ENCODE measurements around the gene PDE2A.
"Not testable (repeated sequence)": the region's sequence is repeated elsewhere in the genome, so short reads cannot be mapped to it uniquely, and the experiment has no call there.

Gene PDE2A

DNA sequence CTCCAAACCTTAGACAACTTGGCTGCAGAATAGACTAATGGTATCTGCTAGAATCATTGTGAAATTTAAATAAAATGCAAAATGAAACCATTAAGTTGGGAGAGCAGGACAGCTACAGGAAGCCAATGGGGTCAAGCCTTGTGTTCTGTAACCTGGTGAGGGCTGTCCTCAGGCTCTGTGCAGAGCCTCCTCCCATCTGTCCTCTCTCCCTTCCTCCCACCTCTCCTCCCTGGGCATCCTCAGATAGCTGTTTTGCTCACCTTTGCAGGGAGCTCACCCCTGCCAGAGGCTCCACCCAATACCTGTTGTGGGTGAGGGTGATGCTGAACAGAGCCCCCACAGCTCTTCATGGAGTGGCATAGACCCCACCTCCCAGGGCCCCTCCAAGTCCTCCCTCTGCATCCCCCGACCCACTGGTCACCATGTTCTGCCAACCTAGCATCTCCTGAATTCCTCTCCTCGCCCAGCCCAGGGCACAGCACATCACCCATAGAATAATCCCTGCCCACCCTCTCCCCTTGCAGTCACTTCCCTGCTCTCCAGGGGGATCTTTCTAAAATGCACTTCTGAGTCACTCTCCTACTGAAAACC, 100.3 kb downstream of the PDE2A start:
- no peak for DNase-seq

DNA sequence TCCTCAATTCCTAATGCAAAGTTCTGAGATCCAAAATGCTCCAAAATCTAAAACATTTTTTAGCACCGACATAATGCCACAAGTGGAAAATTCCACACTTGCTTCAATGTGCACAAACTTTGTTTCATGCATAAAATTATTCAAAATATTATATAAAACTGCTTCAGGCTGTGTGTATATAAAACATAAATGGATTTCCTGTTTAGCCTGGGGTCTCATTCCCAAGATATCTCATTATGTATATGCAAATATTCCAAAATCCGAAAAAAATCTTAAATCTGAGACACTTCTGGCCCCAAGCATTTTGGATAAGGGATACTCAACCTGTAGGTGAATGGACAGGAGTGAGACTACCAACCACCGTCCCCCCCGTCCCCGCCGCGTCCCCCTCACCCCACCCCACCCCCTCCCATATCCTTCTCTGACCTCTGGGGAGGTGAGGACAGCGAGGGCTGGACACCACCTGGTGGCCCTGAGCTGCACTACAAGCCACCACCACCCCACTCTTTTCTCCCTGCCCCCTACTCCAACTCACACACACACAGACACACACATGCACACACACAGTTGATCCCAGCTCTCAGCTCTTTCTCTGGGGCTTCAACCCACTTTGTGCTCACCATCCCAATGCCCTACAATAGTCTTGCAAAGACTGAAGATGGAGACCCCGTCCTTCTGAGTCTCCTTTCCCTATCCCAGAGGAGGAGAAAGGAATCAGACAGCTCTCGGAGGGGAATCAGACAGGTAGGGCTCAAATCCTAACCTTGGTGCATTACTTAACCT, 101.0 kb downstream of the PDE2A start:
- peak; percentile 29 to 42 for DNase-seq

DNA sequence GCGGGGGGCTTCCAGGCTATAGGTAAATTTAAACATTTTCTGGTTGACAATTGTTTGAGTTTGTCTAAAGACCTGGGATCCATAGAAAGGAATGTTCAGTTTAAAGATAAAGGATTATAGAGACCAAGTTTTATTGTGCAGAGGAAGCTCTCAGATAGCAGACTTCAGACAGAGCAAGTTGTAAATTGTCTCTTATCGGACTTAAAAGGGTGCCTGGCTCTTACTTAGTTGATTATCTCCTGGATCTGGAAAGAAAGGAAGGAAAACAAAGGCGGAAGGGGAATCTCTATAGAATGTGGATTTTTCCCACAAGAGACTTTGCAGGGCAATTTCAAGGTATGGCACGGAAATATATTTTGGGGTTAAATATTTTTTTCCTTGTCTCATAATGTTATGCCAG, 101.7 kb downstream of the PDE2A start:
- DNase-seq: not testable (repeated sequence)

DNA sequence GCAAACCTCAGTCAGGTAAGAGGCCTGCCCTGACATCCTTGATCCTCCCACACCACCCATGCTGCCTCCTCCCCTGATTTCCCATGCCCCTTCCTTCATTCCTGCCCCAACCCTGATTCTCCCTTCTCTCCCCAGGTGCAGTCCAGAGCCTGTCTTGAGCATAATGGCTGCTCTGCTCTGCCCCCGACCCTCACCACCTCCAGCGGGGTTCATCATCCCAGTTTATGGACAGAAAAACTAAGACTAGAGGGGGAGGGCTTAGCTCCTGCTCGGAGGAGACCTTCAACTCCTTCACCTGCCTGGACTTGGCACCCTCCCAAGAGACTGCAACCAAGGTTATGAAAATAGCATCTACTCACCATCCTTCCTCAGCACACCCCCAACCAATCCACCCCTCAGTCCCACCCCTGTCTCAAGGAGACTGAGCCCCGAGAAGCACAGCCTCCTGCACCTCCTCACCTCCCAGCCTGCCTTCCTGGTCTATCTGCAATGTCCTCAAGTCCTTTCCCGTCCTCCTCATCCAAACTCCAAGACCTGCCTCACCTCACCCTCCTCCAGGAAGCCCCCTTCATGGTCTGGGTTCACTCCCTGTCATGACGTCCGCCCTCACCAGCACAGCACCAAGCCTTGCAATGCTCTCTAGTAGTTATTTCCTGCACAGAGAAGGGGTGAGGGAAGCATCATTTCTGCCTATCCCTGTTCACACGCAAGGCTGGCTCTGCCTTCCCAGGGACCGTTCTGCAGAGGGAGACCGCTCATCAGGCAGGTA, 103.1 kb downstream of the PDE2A start:
- no peak for DNase-seq

DNA sequence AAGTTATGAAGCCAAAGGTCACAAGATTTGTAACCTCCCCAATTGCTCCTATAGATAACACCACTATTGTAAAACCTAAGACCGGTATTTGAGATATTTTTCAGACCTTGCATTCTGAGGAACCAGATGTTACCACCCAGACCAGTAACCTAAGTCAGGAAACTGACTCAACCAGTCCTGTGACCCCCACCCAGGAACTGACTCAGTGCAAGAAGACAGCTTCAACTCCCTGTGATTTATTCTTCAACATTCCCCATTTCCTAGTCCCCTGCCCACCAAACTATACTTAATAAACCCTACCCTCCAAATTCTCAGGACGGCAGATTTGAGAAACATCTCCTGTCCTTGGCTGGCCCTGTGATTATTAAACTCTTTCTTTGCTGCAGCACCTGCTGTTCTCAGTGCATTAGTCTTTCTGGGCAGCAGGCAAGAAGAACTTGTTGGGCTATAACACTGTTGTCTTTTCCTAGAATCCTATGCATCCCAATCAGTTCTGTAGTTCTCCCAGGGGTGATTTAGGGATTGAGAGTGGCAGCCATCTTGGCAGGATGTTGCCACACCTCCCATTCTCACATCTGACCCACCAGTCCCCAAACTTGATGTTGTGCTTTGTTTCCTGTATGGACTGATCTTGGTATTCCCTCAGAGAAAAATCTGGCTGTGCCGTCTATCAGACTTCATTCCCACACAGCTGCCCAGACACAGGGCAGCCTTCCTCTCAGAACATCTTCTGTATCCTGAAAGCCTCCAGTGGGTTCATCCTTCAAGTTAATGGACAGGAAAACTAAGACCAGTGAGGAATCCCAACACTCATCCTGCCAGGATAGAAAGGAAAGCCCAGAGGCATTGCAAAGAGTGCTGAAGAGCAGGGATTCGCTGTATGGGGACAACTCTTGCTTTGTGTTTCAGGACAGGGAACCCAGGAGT, 104.0 kb downstream of the PDE2A start:
- peak in 1 of 2 donors; percentile 38 for DNase-seq

DNA sequence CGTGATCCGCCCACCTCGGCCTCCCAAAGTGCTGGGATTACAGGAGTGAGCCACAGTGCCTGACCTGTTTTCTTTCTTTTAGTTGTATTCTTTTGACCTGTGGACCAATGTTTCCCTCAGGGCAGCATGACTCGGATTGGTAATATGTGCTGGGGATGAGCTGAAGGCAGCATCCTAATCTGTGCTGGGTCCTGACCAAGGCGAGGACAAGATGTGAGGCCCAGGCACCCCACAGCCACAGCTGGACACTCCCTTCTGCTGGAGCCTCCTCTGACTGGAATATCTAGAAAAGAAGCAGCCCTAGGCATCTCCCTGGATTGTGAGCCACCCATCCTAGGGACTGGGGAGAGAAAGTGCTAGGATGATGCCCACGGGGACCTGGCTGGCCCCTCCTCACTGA, 105.4 kb downstream of the PDE2A start:
- no peak for DNase-seq

DNA sequence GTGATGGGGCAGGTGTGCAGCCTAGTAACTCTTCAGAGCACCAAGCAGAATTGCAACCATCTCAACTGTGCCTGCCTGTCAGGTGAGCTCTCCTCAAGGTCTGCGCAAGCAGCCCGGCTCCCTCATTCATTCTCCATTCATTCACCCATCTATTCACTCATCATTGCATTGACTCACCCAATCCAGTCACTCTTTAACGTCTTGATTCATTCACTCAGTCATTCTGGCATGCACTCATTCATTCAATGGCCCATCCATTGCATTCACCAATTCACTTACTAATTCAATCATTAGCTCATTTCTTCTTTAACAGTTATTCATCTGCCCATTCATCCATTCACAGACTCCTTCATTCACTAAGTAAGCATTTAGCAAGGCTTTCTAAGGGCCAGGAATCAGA, 111.8 kb downstream of the PDE2A start:
- DNase-seq: no peak

DNA sequence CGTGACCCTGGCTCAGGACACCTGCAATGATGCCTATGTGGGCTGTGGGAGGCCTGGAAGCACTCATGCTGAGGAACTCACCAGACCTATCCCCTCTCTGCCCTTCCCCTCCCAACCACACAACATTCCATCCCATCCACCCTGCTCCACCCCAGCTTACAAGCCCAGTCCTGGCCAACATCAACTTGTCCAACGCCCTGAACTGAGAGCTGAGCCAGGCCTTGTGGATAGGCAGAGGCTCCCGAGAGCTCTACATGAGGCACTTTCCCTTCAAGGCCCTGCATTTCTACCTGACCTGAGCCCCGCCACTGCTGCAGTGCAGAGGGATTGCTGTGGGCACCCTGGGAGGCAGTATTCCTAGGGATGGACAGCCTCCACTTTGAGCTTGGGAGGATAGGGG, 112.4 kb downstream of the PDE2A start:
- no peak for DNase-seq

DNA sequence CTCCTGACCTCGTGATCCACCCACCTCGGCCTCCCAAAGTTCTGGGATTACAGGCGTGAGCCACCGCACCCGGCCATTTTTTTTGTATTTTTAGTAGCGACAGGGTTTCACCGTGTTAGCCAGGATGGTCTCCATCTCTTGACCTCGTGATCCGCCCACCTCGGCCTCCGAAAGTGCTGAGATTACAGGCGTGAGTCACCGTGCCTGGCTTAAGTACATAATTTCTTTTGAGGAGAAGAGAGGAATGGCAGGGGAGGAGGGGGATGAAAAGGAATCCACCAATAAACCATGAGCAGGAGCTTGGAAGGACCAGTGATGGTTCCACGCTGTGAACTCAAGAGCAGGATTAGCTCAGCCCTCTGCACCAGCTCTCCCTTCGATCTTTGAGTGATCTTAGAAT, 113.4 kb downstream of the PDE2A start:
- not testable (repeated sequence) for DNase-seq

DNA sequence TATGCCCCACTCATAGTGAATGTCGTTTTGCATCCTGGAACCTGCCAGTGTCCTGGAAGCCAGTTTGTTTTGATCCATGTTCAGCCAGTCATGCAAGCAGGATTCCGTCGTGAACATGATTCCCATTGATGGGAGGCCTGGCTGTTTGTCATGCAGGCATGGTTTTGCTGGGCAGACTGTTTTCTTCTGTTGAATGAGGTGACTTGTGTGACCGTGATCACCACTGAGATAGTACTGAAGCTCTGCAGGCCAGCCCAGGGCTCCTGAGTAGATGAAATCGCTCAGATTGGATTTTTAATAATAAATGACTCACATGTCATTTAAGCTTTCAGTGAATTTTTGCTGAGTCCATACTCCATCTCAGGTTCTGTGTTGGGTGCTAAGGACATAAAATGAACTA, 117.8 kb downstream of the PDE2A start:
- no peak for DNase-seq

DNA sequence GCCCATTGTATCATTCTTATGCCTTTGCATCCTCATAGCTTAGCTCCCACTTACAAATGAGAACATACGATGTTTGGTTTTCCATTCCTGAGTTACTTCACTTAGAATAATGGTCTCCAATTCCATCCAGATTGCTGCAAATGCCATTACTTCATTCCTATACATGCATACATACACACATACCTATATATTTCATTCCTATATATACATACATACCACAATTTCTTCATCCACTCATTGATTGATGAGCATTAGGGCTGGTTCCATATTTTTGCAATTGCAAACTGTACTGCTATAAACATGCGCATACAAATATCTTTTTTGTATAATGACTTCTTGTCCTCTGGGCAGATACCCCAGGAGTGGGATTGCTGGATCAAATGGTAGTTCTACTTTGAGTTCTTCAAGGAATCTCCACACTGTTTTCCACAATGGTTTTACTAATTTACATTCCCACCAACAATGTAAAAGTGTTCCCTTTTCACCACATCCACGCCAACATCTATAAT, 119.2 kb downstream of the PDE2A start:
- DNase-seq: not testable (repeated sequence)

DNA sequence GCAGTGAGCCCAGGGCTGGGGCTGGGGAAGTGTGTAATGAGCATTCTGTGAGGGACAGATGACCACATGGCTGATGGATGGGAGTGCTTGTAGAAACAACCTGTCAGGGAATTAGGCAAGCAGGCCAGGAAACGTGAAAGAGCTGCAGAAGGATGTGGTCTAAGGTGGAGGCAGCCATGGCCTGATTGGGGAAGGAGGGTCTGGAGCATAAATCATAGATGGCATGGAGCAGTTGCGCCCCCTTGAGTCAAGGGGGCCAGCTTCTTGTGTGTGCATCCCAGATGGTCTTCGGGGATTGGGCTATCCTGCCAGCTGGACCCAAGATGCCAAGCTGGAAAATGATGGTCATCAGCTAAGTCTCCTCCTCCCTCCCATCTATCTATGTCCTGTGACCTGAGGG, 120.5 kb downstream of the PDE2A start:
- DNase-seq: peak; percentile 28 to 54

DNA sequence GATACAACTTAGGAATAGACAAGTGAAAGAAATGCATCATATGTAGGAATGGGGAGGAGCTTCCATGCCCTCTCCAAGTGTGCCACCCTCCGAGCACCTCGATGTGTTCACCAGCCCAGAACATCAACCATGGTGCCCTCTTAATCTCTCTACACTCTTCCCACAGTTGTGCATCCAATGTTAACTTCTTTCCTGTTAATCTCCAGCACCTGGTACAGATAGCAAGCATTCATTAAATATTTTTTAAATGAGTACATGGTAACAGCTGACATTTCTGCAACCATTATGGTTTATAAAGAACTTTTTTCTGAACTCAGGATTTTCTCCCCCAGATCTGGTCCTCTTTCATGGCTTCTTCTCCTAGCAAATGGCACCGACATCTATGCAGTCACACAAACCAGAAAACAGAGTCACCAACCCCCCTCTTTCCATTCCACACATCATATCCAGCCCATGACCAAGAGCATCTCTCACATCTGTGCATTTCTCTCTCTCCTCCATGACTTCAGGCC, 121.8 kb downstream of the PDE2A start:
- no peak for DNase-seq

DNA sequence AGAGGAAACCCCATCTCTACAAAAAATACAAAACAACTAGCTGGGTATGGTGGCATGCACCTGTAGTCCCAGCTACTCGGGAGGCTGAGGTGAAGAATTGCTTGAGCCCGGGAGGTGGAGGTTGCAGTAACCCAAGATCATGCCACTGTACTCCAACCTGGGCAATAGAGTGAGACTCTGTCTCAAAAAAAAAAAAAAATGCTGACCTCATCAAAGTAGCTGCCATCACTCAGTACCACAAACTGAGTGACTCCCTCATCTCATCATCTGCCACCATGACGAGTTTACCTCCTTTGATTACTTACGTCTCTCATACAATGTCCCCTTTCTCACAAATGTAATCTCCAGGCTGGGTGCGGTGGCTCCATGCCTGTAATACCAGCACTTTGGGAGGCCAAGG, 122.7 kb downstream of the PDE2A start:
- DNase-seq: no peak

DNA sequence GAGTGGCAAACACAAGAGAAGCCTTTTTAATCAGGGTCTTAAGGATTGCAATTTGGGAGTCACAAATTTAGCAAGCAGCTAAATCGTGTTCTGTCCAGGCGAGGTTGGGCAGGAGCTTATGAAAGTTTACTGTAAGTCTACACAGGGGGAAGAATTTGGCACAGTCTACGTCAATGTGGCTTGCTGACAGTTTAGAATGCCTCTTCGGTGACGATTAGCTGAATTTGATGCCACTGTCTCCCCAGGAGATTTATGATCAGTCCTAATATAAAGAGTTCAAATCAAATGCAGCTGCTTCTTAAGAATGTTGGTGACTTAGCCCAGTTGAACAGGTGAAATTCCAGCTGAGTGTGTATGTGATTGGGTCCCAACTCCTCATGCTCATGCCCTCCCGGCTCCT, 125.8 kb downstream of the PDE2A start:
- DNase-seq: no peak

DNA sequence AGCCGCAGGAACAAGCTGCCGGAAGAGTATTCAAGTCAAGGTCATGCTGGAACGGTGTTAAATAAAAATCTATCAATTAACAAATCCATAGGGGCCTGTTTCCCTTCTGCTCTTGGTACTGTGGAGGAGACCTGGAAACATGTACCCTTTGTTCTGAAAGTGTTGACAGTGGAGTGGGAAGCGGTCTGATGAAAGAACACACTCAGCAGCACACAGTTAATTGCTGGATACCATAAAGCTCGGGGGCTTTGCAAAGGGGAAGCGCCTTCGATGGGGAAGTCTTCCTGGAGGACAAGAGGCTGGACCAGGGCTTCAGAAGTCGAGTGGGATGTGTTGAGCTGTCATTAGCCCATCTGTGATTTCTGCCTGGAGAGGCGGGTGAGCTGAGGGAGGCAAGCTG, 127.4 kb downstream of the PDE2A start:
- DNase-seq: no peak

DNA sequence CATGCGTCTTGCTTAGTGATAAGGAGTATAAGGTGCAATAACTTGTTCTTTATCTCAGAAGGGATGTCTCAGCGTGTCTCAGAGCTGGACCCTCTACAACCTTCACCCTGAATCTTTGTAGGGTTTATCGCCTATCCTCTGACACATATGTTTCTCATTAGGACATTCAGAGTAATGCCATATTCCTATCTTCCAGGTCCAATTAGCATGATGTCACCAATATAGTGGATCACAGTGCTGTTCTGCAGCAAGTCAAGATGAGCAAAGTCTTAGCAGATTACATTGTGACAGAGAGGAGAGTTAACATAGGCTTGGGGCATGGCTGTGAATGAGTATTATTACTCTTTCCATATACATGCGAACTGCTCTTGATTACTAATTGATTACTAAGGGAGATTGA, 129.6 kb downstream of the PDE2A start:
- DNase-seq: no peak

DNA sequence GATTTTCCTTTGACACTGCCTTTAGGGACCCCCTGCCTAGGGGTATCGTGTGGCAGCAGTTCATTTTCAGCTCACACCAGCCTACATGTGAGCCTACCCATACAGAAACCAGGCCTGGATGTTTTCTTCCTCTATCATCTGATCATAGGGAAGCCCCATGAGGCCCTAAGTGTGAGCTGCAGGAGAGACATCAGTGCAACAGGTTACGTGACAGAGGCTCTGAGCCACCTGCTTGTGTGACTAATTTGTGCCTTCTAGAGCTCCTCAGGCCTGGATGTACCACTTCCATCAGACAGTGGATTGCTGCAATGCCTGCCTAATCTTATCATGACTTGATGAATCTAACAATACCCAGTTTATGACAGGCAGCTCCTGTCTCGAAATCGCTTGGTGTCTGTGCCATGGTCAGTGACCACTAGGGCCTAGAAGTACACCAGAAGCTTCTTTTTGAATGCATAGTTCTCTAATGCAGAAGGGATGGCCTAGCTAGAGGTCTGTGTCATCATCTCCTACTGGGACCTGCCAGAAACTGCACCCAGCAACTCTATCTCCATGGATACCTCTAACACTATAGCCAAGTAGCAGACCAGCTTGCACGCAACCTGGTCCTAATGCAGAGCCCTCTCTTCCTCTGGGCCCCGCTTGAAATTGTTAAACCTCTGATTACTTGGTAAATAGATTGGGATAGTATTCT, 130.2 kb downstream of the PDE2A start:
- no peak for DNase-seq

DNA sequence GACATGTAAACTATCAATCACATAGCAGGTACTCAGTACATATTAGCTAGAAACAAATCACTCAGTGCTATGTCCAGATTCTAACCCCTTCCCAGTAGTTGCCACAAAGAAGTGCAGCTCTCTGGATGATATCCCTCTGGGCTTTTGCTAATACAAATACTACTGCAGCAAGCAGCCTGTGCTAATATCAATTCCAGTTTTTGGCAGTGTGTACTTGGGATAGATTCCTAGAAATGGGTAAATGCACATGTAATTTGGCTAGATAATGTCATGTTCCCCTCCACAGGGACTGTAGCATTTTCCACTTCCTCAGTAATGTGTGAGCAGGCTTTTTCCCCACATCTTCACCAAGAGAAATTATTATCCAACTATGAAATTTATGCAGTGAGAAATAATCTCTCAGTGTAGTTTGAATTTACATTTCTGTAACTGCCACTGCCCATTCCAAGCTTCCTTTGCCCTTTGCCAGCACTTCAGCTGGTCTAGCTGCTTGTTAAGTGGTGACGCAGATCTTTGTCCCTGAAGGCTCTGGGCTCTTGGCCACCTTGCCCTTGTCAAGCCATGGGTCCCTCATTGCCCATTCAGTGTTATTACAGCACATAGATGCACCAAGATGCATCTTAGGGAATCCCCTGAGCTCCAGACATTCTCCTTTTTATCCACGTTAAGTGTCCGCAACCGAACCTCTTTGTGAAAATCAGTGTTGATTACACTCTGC, 132.8 kb downstream of the PDE2A start:
- DNase-seq: no peak

DNA sequence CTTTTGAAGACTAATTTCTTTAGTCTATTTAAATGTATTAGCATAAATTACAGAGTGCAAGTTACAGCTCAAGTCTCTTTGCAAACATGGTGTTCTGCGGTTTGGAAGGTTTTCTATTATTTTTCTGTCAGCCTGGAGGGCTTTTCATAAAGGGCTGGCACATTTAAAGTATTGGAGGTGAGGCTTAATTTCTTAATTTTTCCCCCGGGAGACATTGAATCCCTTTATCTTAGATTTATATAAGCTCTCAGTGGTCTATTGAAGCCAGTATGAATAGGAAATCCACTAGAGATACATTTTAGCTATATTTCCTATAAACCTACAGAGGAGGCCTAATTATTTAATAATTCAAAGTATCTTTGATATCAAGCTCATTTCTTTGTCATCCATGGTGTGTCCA, 137.2 kb downstream of the PDE2A start:
- no peak for DNase-seq

DNA sequence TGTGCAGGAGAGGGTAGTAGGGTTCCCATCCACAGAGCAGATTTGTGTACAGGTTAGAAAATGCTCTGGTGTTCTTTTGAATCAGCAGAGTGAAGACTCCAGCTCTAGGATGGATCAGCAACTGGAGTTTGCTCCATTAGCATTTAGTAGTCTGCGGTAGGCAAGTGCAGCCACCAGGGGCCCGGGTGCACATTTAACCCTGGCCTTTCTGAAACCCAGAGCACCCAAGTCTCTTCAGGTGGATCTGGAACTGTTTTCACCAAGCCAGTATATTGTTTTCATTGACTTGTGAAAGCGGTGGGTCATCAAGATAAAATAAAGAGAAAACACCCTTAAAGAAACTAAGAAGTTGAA, 139.1 kb downstream of the PDE2A start:
- DNase-seq: no peak

All from CD4-positive, alpha-beta T cell treated with Interferon alpha-2 for 1 hour (primary cell).